DOHH2 (cell line): ENCODE data around the gene UCP3.

Source experiments
- H3F3A ChIP-seq: fragments of 200-600 bp; sonication (generic), shearing (Covaris generic); 2 replicates; pipeline ENCODE4 v1.6.0; 2016; ENCODE audit warnings: antibody characterized with exemption, mild to moderate bottlenecking; ENCODE audit not compliant: control insufficient read depth, insufficient read depth
- H3K27ac ChIP-seq: fragments of 200-600 bp; sonication (generic); 2 replicates; pipeline ENCODE4 v1.5.1; 2014; ENCODE audit warnings: low read depth, mild to moderate bottlenecking, low read length, moderate library complexity
- H3K27me3 ChIP-seq: fragments of 200-600 bp; sonication (generic); 2 replicates; pipeline ENCODE4 v1.6.1; 2014; ENCODE audit warnings: mild to moderate bottlenecking, low read length, mixed read lengths; ENCODE audit not compliant: control insufficient read depth
- H3K36me3 ChIP-seq: fragments of 200-600 bp; sonication (generic); 2 replicates; pipeline ENCODE4 v1.6.1; 2014; ENCODE audit warnings: mild to moderate bottlenecking, low read length, moderate library complexity, mixed read lengths; ENCODE audit not compliant: control insufficient read depth
- H3K4me1 ChIP-seq: fragments of 200-600 bp; sonication (generic); 2 replicates; pipeline ENCODE4 v1.6.1; 2014; ENCODE audit warnings: mild to moderate bottlenecking, low read length, mixed read lengths; ENCODE audit not compliant: control insufficient read depth
- H3K4me2 ChIP-seq: fragments of 200-600 bp; sonication (generic); 2 replicates; pipeline ENCODE4 v1.6.0; 2014; ENCODE audit warnings: mild to moderate bottlenecking, low read length, moderate library complexity
- H3K4me3 ChIP-seq: fragments of 200-600 bp; sonication (generic); 2 replicates; pipeline ENCODE4 v1.5.1; 2014; ENCODE audit warnings: mild to moderate bottlenecking, low read length, mixed read lengths
- H3K79me2 ChIP-seq: fragments of 200-600 bp; sonication (generic); 2 replicates; pipeline ENCODE4 v1.6.1; 2014; ENCODE audit warnings: mild to moderate bottlenecking, low read length, mixed read lengths; ENCODE audit not compliant: control insufficient read depth
- H3K9me2 ChIP-seq: fragments of 200-600 bp; sonication (generic); replicated peaks from 2 replicates; pipeline ENCODE4 v1.6.1; 2014; ENCODE audit warnings: mild to moderate bottlenecking, low read length, mixed read lengths; ENCODE audit not compliant: control insufficient read depth
- H3K9me3 ChIP-seq: fragments of 200-600 bp; sonication (generic); 2 replicates; pipeline ENCODE4 v1.6.1; 2014; ENCODE audit warnings: antibody characterized with exemption, low read length, mixed read lengths; ENCODE audit not compliant: control insufficient read depth, insufficient read depth
- H4K20me1 ChIP-seq: fragments of 200-600 bp; sonication (generic); 2 replicates; pipeline ENCODE4 v1.6.0; 2014; ENCODE audit warnings: low read depth, mild to moderate bottlenecking, antibody characterized with exemption, low read length, moderate library complexity; ENCODE audit not compliant: control insufficient read depth, insufficient read depth
- EZH2phosphoT487 ChIP-seq: fragments of 200-600 bp; sonication (generic); IDR thresholded peaks from 2 replicates; pipeline ENCODE4 v1.6.1; 2017; ENCODE audit warnings: borderline replicate concordance, mild to moderate bottlenecking, antibody characterized with exemption, low read length, moderate library complexity, mixed read lengths
- TF ChIP-seq, protein P1 (sequence below): fragments of 200-600 bp; sonication (generic); IDR thresholded peaks from one replicate; pipeline ENCODE4 v1.5.1; 2014; ENCODE audit warnings: antibody characterized with exemption, mild to moderate bottlenecking, low read depth, low read length; ENCODE audit not compliant: poor library complexity, severe bottlenecking

Gene UCP3

DNA sequence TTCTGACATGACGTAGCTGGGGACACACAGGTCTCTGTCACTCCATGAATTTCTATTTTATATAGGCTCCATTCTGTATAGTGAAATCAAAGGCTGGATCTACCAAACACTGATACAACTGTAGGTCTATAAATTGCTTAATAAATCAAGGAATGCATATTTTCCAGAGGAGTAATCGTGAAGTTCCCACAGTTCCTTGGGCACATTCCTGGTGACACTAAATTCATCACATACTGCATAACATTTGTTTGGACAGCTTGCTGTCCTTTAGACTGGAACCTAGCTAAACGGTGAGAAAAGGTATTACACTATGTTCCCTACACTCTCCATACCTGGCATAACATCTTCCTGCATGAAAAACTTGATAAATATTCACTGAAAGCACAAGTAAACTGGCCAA is 41.6 kb upstream of the UCP3 start:
- Histone ChIP-seq H3K9me2 (no peaks in the 10 kb centered on the region), H3K27me3 (no peaks in the 10 kb centered on the region), H3K4me3 (no peak overlapping the region), H3K4me1 (no peaks in the 10 kb centered on the region), H3K27ac (no peak overlapping the region), H3F3A (no peaks in the 10 kb centered on the region), H3K4me2 (no peak overlapping the region), H3K36me3 (peaks cover 45% of the 10 kb centered on the region), H4K20me1 (no peaks in the 10 kb centered on the region), H3K79me2 (no peaks in the 10 kb centered on the region), H3K9me3 (no peaks in the 10 kb centered on the region)
- TF ChIP-seq EZH2phosphoT487: no peak
- TF ChIP-seq, protein P1, sequence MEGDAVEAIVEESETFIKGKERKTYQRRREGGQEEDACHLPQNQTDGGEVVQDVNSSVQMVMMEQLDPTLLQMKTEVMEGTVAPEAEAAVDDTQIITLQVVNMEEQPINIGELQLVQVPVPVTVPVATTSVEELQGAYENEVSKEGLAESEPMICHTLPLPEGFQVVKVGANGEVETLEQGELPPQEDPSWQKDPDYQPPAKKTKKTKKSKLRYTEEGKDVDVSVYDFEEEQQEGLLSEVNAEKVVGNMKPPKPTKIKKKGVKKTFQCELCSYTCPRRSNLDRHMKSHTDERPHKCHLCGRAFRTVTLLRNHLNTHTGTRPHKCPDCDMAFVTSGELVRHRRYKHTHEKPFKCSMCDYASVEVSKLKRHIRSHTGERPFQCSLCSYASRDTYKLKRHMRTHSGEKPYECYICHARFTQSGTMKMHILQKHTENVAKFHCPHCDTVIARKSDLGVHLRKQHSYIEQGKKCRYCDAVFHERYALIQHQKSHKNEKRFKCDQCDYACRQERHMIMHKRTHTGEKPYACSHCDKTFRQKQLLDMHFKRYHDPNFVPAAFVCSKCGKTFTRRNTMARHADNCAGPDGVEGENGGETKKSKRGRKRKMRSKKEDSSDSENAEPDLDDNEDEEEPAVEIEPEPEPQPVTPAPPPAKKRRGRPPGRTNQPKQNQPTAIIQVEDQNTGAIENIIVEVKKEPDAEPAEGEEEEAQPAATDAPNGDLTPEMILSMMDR: no peak

DNA sequence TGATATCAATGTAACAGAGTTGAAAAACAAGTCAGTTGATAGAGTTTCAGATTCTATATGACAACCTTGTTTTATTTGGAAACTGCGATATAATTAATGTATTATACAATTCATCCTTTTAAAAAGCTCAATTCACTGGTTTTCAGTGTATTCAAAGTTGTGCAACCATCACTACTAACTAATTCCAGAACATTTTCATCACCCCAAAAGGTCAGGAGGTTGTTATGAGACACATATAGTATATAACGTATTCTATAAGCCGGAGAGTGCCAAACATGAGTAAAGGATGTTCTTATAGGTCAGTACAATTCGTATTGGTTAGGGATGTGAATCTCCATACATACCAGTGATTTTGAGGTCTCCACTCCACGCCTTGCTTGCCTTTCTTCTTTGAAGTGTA is 40.1 kb upstream of the UCP3 start:
- Histone ChIP-seq H3F3A (no peaks in the 10 kb centered on the region), H3K27ac (no peak overlapping the region), H4K20me1 (no peaks in the 10 kb centered on the region), H3K9me3 (no peaks in the 10 kb centered on the region), H3K9me2 (no peaks in the 10 kb centered on the region), H3K36me3 (peaks cover 45% of the 10 kb centered on the region), H3K79me2 (no peaks in the 10 kb centered on the region), H3K27me3 (no peaks in the 10 kb centered on the region), H3K4me3 (no peak overlapping the region), H3K4me1 (no peaks in the 10 kb centered on the region), H3K4me2 (no peak overlapping the region)
- TF ChIP-seq EZH2phosphoT487: no peak

DNA sequence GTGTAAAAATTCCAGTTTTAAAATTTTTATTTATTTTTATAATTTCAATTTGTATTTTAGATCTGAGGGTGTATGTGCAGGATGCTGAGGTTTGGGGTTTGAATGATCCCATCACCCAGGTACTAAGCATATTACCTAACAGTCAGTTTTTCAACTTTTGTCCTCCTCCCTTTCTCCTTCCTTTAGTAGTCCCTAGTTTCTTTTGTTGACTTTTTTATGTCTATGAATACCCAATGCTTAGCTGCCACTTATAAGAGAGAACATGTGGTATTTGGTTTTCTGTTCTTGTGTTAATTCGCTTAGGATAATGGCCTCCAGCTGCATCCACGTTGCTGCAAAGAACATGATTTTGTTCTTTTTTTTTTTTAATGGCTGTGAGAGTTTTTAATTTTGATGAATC is 35.7 kb upstream of the UCP3 start:
- no peaks in the 10 kb centered on the region for H3K9me3 ChIP-seq
- H3K4me1 ChIP-seq: no peaks in the 10 kb centered on the region; the same call in 1 of the 2 replicates
- no peaks in the 10 kb centered on the region for H4K20me1 ChIP-seq
- H3K9me2 ChIP-seq: no peaks in the 10 kb centered on the region
- H3K79me2 ChIP-seq: no peaks in the 10 kb centered on the region
- no peaks in the 10 kb centered on the region for H3K27me3 ChIP-seq
- peaks cover 53% of the 10 kb centered on the region for H3K36me3 ChIP-seq
- H3F3A ChIP-seq: no peaks in the 10 kb centered on the region
- no peak overlapping the region for H3K4me2 ChIP-seq
- H3K4me3 ChIP-seq: no peak overlapping the region
- TF ChIP-seq EZH2phosphoT487: no peak
- TF ChIP-seq, protein P1: no peak
- no peak overlapping the region for H3K27ac ChIP-seq

DNA sequence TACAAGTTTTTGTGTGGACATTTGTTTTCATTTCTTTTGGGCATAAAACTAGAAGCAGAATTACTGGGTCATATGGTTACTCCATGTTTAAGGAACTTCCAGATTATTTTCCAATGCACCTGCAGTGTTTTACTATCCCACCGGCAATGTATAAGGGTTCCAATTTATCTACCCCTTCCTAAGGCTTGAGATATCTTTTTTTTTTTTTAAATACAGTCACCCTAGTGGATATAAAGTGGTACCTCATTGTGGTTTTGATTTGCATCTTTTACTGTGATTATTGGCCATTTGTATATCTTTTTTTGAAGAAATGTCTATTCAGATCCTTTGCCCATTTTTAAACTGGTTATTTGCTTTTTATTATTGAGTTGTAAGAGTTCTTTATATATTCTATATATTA is 34.6 kb upstream of the UCP3 start:
- Histone ChIP-seq H4K20me1 (no peaks in the 10 kb centered on the region), H3K79me2 (no peaks in the 10 kb centered on the region), H3K27ac (no peak overlapping the region), H3K9me3 (no peaks in the 10 kb centered on the region), H3F3A (no peaks in the 10 kb centered on the region), H3K9me2 (no peaks in the 10 kb centered on the region), H3K4me2 (no peak overlapping the region), H3K4me3 (no peak overlapping the region), H3K27me3 (no peaks in the 10 kb centered on the region), H3K4me1 (no peaks in the 10 kb centered on the region; the same call in 1 of the 2 replicates), H3K36me3 (peaks cover 58% of the 10 kb centered on the region)
- TF ChIP-seq, protein P1: no peak
- TF ChIP-seq EZH2phosphoT487: no peak
